Nephron (organoid): Measurements from ENCODE around the gene HS3ST4.

ENCODE experiments used
- H3K27ac Mint-ChIP-seq, 3 experiments: 2 replicates each; pipeline ENCODE4 v1.8.0; 2020; ENCODE audit warnings: mixed read lengths in 3 of 3, mild to moderate bottlenecking in 2 of 3, moderate library complexity in 1 of 3
- H3K27me3 Mint-ChIP-seq: 2 replicates; pipeline ENCODE4 v1.8.0; 2021; ENCODE audit warnings: low read depth, mild to moderate bottlenecking, moderate library complexity, mixed read lengths
- H3K36me3 Mint-ChIP-seq: 2 replicates; pipeline ENCODE4 v1.8.0; 2020; ENCODE audit warnings: low read depth, mixed read lengths
- H3K4me1 Mint-ChIP-seq: 2 replicates; pipeline ENCODE4 v1.8.0; 2020; ENCODE audit warnings: mixed read lengths
- H3K4me3 Mint-ChIP-seq, 3 experiments: 2 replicates each; pipeline ENCODE4 v1.8.0; 2020; ENCODE audit warnings: mild to moderate bottlenecking in 3 of 3, mixed read lengths in 3 of 3, moderate library complexity in 2 of 3
- H3K9me3 Mint-ChIP-seq: 2 replicates; pipeline ENCODE4 v1.8.0; 2020; ENCODE audit warnings: mixed read lengths
- CTCF ChIP-seq, 3 experiments: fragments of 200-600 bp; sonication (generic); IDR thresholded peaks; one replicate each; pipeline ENCODE4 v1.5.0; 2021; ENCODE audit warnings: antibody characterized with exemption in 3 of 3; ENCODE audit not compliant: unreplicated experiment in 3 of 3

HS3ST4 gene

DNA sequence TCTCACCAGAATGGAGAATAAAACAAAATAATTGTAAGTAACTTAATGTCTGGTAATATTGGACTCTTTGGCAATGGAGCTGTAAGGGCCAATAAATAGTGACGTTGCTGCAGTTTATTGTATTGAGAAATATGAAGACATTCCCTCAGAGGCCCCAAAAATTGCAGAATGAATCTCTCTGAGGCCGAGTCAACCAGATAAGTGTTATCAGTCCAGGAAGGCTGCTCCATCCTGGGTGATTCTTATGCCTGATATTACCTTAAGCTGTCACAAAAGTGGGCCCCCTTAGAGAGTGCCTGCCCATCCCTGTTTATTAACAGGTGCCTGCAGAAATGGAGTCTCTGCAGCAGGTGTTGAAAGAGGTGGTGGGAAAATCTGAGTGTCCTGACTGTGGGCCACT is 219.2 kb downstream of the HS3ST4 start:
- Mint-ChIP-seq H3K36me3 (no peaks in the 10 kb centered on the region), H3K27me3 (peaks cover 8% of the 10 kb centered on the region), H3K4me1 (peaks cover 8% of the 10 kb centered on the region), H3K4me3 (no peak overlapping the region), H3K9me3 (no peaks in the 10 kb centered on the region), H3K27ac (no peak overlapping the region)
- TF ChIP-seq CTCF (IDR thresholded peaks at IDR 0.05; ENCODE audit: unreplicated experiment in 3 of 3) = no peak

DNA sequence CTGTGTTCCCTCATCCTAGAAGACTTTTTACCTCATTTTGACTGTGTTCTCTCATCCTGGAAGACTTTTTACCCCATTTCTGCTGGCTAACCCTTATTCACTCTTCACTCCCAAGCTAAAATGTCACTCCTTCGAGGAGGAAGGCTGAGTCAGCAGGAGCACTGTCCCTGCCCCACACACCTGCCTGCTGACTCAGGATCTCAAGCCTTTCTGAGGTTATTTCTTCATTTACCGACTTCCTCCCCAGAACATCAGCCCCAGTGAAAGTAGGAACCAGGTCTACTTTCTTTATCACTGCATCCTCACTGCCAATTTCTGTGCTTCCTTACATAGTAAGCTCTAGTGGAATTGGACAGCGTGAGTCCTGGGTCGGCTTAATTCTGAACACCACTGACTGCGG is 220.6 kb downstream of the HS3ST4 start:
- Mint-ChIP-seq H3K27me3 (peaks cover 8% of the 10 kb centered on the region), H3K27ac (no peak overlapping the region), H3K4me1 (peaks cover 10% of the 10 kb centered on the region), H3K9me3 (no peaks in the 10 kb centered on the region), H3K4me3 (no peak overlapping the region), H3K36me3 (no peaks in the 10 kb centered on the region)
- TF ChIP-seq CTCF (IDR thresholded peaks at IDR 0.05; ENCODE audit: unreplicated experiment in 3 of 3) = no peak

- H3K36me3 Mint-ChIP-seq = no peaks in the 10 kb centered on the region
- peaks cover 10% of the 10 kb centered on the region for H3K4me1 Mint-ChIP-seq
- H3K27ac Mint-ChIP-seq = no peak overlapping the region
- H3K9me3 Mint-ChIP-seq = no peaks in the 10 kb centered on the region
- peaks cover 7% of the 10 kb centered on the region for H3K27me3 Mint-ChIP-seq
- no peak overlapping the region for H3K4me3 Mint-ChIP-seq
- TF ChIP-seq CTCF (IDR thresholded peaks at IDR 0.05; ENCODE audit: unreplicated experiment in 3 of 3) = no peak
Observed at GRCh38 chr16:25914357-25914962, 222.7 kb downstream of the HS3ST4 start.

DNA sequence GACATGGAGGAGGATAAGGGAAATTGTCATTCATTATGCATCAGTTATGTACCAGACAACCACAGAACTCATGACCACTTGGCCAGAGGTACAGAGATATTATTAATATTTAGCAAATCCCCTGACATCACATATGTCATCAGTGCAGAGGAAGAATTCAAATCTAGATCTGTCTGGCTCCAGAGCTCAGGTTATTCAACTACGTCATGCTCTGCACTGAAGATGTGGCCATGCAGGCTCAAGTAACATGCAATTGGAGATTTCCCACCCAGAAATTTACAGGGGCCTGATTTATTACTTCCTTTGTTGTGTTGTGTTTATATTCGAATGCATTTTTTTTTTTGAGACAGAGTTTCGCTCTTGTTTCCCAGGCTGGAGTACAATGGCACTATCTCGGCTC is 224.3 kb downstream of the HS3ST4 start:
- Mint-ChIP-seq H3K9me3 (no peaks in the 10 kb centered on the region), H3K27ac (peak overlapping the region in 2 of 3 experiments; percentile 13), H3K36me3 (no peaks in the 10 kb centered on the region), H3K4me3 (no peak overlapping the region), H3K27me3 (peaks cover 10% of the 10 kb centered on the region), H3K4me1 (peaks cover 10% of the 10 kb centered on the region)
- no peak for TF ChIP-seq CTCF (IDR thresholded peaks at IDR 0.05; ENCODE audit: unreplicated experiment in 3 of 3)

GRCh38 chr16:25922438-25922837 is 230.7 kb downstream of the HS3ST4 start:
- Mint-ChIP-seq H3K27me3 (peaks cover 10% of the 10 kb centered on the region), H3K4me3 (no peak overlapping the region), H3K27ac (no peak overlapping the region), H3K4me1 (peaks cover 6% of the 10 kb centered on the region), H3K36me3 (no peaks in the 10 kb centered on the region), H3K9me3 (no peaks in the 10 kb centered on the region)
- TF ChIP-seq CTCF (IDR thresholded peaks at IDR 0.05; ENCODE audit: unreplicated experiment in 3 of 3) = no peak

GRCh38 chr16:25925421-25925820 is 233.7 kb downstream of the HS3ST4 start:
- Mint-ChIP-seq H3K4me3 (no peak overlapping the region), H3K4me1 (peaks cover 6% of the 10 kb centered on the region), H3K9me3 (peaks cover 4% of the 10 kb centered on the region), H3K36me3 (no peaks in the 10 kb centered on the region), H3K27ac (no peak overlapping the region), H3K27me3 (no peaks in the 10 kb centered on the region)
- no peak for TF ChIP-seq CTCF (IDR thresholded peaks at IDR 0.05; ENCODE audit: unreplicated experiment in 3 of 3)
